CD4-positive, alpha-beta T cell (primary cell): ENCODE data around the gene TBC1D2. TPM values are rescaled to one million over a fixed set of nuclear protein-coding genes. Genes with fewer than 3 reads are reported as not detected.

Experiments
- ATAC-seq: fragments of 200-7000 bp; cut with Tn5 transposase; one replicate; pipeline ENCODE4 v1.10.0; 2022; ENCODE audit warnings: mild to moderate bottlenecking; ENCODE audit not compliant: poor library complexity
- CTCF ChIA-PET: fragments of 350-600 bp; sonication (Branson Sonifier 250); formaldehyde crosslinking; loops from one replicate; lab custom pipeline; 2021; ENCODE audit warnings: antibody characterized with exemption, inconsistent platforms; lab: Charles Lee
- POLR2A ChIA-PET: fragments of 350-600 bp; sonication (Branson Sonifier 250); formaldehyde crosslinking; loops from one replicate; lab custom pipeline; 2021; ENCODE audit warnings: antibody characterized with exemption, inconsistent platforms; lab: Charles Lee
- DNase-seq, 14 experiments: peaks; one replicate each; pipeline ENCODE4 v3.0.0-alpha.2; 2013 to 2020; ENCODE audit warnings: mixed read lengths in 2 of 14
- H3K27ac ChIP-seq, 2 donors: one replicate each; pipeline versions ENCODE4 v1.5.1 to v1.7.0; 2013; ENCODE audit warnings: low read length in 2 of 2, low read depth in 1 of 2, mild to moderate bottlenecking in 1 of 2
- H3K27me3 ChIP-seq, 2 experiments: 1 replicate in 1 of 2; 2 replicates in 1 of 2; pipeline versions ENCODE4 v1.6.1 to v1.7.0; 2013; ENCODE audit warnings: low read length in 2 of 2, control low read depth in 1 of 2, mild to moderate bottlenecking in 1 of 2, moderate library complexity in 1 of 2; ENCODE audit not compliant: insufficient read depth in 2 of 2, control insufficient read depth in 1 of 2
- H3K36me3 ChIP-seq: one replicate; pipeline ENCODE4 v1.6.1; 2013; ENCODE audit warnings: low read length, control low read depth; ENCODE audit not compliant: insufficient read depth
- H3K4me1 ChIP-seq: one replicate; pipeline ENCODE4 v1.6.1; 2013; ENCODE audit warnings: low read length, control low read depth; ENCODE audit not compliant: insufficient read depth
- H3K4me3 ChIP-seq: one replicate; pipeline ENCODE4 v1.5.1; 2013; ENCODE audit warnings: mild to moderate bottlenecking, low read length, moderate library complexity
- H3K9me3 ChIP-seq, 2 experiments: 1 replicate in 1 of 2; 2 replicates in 1 of 2; pipeline versions ENCODE4 v1.6.1 to v1.7.0; 2013; ENCODE audit warnings: low read length in 2 of 2, mild to moderate bottlenecking in 2 of 2, control low read depth in 1 of 2, moderate library complexity in 1 of 2; ENCODE audit not compliant: control insufficient read depth in 1 of 2, insufficient read depth in 1 of 2
- H3K27ac Mint-ChIP-seq: one replicate; pipeline ENCODE4 v1.8.0; 2020; ENCODE audit warnings: mixed read lengths
- H3K27me3 Mint-ChIP-seq: one replicate; pipeline ENCODE4 v1.8.0; 2021; ENCODE audit warnings: mixed read lengths
- H3K36me3 Mint-ChIP-seq: one replicate; pipeline ENCODE4 v1.8.0; 2021; ENCODE audit warnings: low read depth, mixed read lengths
- H3K4me1 Mint-ChIP-seq: one replicate; pipeline ENCODE4 v1.8.0; 2021; ENCODE audit warnings: low read depth, mixed read lengths
- H3K4me3 Mint-ChIP-seq: one replicate; pipeline ENCODE4 v1.8.0; 2020; ENCODE audit warnings: mild to moderate bottlenecking, mixed read lengths
- H3K9me3 Mint-ChIP-seq: one replicate; pipeline ENCODE4 v1.8.0; 2020; ENCODE audit warnings: mixed read lengths
- CTCF ChIP-seq: fragments of 200-600 bp; IDR thresholded peaks from one replicate; pipeline ENCODE4 v1.8.0; 2022; ENCODE audit warnings: antibody characterized with exemption, mild to moderate bottlenecking
- intact Hi-C, 2 experiments: fragments of 100-400 bp; cut with DNase I in 1 of 2; cut with micrococcal nuclease in 1 of 2; formaldehyde crosslinking; loops; one replicate each; pipeline versions ENCODE4 v1.15.1 to v1.9.0; 2023 to 2025; cut with DNase I, micrococcal nuclease
- total RNA-seq, 174 experiments: library from RNA in 2 of 174; stranded (reverse) in 2 of 174; gene quantifications; one replicate each; pipeline ENCODE4 v1.2.3 and lab custom pipeline; 2021 to 2026

TBC1D2 gene
- total RNA-seq, 2 experiments from 2014 or later = 2.9 to 4.0 TPM

GRCh38 chr9:98172604-98173003, 82.8 kb downstream of the TBC1D2 start:
- H3K36me3 ChIP-seq = peaks cover 2% of the 10 kb centered on the region
- no peak for DNase-seq
- POLR2A ChIA-PET = no interaction called here
- TF ChIP-seq CTCF = no peak
- H3K9me3 ChIP-seq = no peaks in the 10 kb centered on the region
- H3K4me1 ChIP-seq = peaks cover 35% of the 10 kb centered on the region
- H3K4me1 Mint-ChIP-seq = peaks cover 43% of the 10 kb centered on the region
- H3K27ac ChIP-seq = no peak overlapping the region
- H3K27me3 Mint-ChIP-seq = no peaks in the 10 kb centered on the region
- no peaks in the 10 kb centered on the region for H3K9me3 Mint-ChIP-seq
- no peak overlapping the region for H3K4me3 ChIP-seq
- CTCF ChIA-PET = no interaction called here
- H3K27me3 ChIP-seq = no peaks in the 10 kb centered on the region
- ATAC-seq = no peak
- no peaks in the 10 kb centered on the region for H3K36me3 Mint-ChIP-seq
- no peak overlapping the region for H3K27ac Mint-ChIP-seq
- intact Hi-C loops = no loop called here
- no peak overlapping the region for H3K4me3 Mint-ChIP-seq

GRCh38 chr9:98171176-98171925, 84.1 kb downstream of the TBC1D2 start:
- Histone ChIP-seq H3K4me3 (no peak overlapping the region), H3K9me3 (no peaks in the 10 kb centered on the region), H3K27me3 (no peaks in the 10 kb centered on the region), H3K27ac (no peak overlapping the region), H3K4me1 (peaks cover 35% of the 10 kb centered on the region), H3K36me3 (peaks cover 2% of the 10 kb centered on the region)
- intact Hi-C loops = no loop called here
- Mint-ChIP-seq H3K4me1 (peaks cover 50% of the 10 kb centered on the region), H3K36me3 (no peaks in the 10 kb centered on the region), H3K27ac (no peak overlapping the region), H3K9me3 (no peaks in the 10 kb centered on the region), H3K4me3 (no peak overlapping the region), H3K27me3 (no peaks in the 10 kb centered on the region)
- peak in 1 of 14 experiments; percentile 15 for DNase-seq
- ChIA-PET POLR2A (interaction anchor here (0.5 kb wide), 1 partner anchor 68 kb away, joined by 3 read pairs; no protein-coding TSS in a partner anchor), CTCF (no interaction called here)
- no peak for ATAC-seq
- TF ChIP-seq CTCF = no peak

- Mint-ChIP-seq H3K4me1 (peaks cover 61% of the 10 kb centered on the region), H3K4me3 (peak overlapping the region; percentile 12), H3K27ac (peak overlapping the region; percentile 75)
Observed at GRCh38 chr9:98168941-98169488, 86.4 kb downstream of the TBC1D2 start.

More at GRCh38 chr9:98168941-98169488, 86.4 kb downstream of the TBC1D2 start:
- TF ChIP-seq CTCF = no peak
- POLR2A ChIA-PET = interaction anchor here (0.6 kb wide), 1 partner anchor 11 kb away, joined by 3 read pairs; no protein-coding TSS in a partner anchor
- Histone ChIP-seq H3K36me3 (peaks cover 2% of the 10 kb centered on the region), H3K27me3 (no peaks in the 10 kb centered on the region), H3K4me1 (peaks cover 50% of the 10 kb centered on the region), H3K9me3 (no peaks in the 10 kb centered on the region), H3K27ac (peak overlapping the region in 1 of 2 donors; percentile 50), H3K4me3 (peak overlapping the region; percentile 6)
- CTCF ChIA-PET = interaction anchor here (1.3 kb wide), 1 partner anchor 51 kb away, joined by 3 read pairs; no protein-coding TSS in a partner anchor
- Mint-ChIP-seq H3K9me3 (no peaks in the 10 kb centered on the region), H3K27me3 (no peaks in the 10 kb centered on the region), H3K36me3 (no peaks in the 10 kb centered on the region)
- peak in 10 of 14 experiments; percentile 13 to 72 (median 31) for DNase-seq
- intact Hi-C loops = no loop called here
- peak; percentile 80 for ATAC-seq
